GM23338 (cell line): ENCODE data around the gene MUC6. TPM values are rescaled to one million over a fixed set of nuclear protein-coding genes. Genes with fewer than 3 reads are reported as not detected.

Experiments used
- ATAC-seq: fragments of 200-7000 bp; cut with Tn5 transposase; 3 replicates; pipeline ENCODE4 v1.9.1; 2020
- DNase-seq: peaks from one replicate; pipeline ENCODE4 v3.0.0-alpha.2; 2015; ENCODE audit warnings: low spot score
- H2AFZ ChIP-seq: fragments of 200-600 bp; sonication (generic); 2 replicates; pipeline ENCODE4 v1.8.0; 2016; ENCODE audit warnings: antibody characterized with exemption, mild to moderate bottlenecking, moderate library complexity
- H3F3A ChIP-seq: fragments of 200-600 bp; sonication (generic); replicated peaks from 2 replicates; pipeline ENCODE4 v1.8.0; 2017; ENCODE audit warnings: antibody characterized with exemption, mixed run types, low read depth
- H3K27ac ChIP-seq: fragments of 200-600 bp; sonication (generic); 2 replicates; pipeline ENCODE4 v1.6.1; 2016; ENCODE audit warnings: low read depth
- H3K27me3 ChIP-seq: fragments of 200-600 bp; sonication (generic); 2 replicates; pipeline ENCODE4 v1.8.0; 2016; ENCODE audit warnings: mild to moderate bottlenecking, mixed run types, moderate library complexity; ENCODE audit not compliant: insufficient read depth
- H3K36me3 ChIP-seq: fragments of 200-600 bp; sonication (generic); 2 replicates; pipeline ENCODE4 v1.8.0; 2016; ENCODE audit warnings: mild to moderate bottlenecking; ENCODE audit not compliant: insufficient read depth
- H3K4me1 ChIP-seq: fragments of 200-600 bp; sonication (generic); 2 replicates; pipeline ENCODE4 v1.8.0; 2016; ENCODE audit warnings: mild to moderate bottlenecking, moderate library complexity; ENCODE audit not compliant: insufficient read depth
- H3K4me2 ChIP-seq: fragments of 200-600 bp; sonication (generic); 2 replicates; pipeline ENCODE4 v1.7.1; 2017; ENCODE audit warnings: mixed run types
- H3K4me3 ChIP-seq: fragments of 200-600 bp; sonication (generic); 2 replicates; pipeline ENCODE4 v1.6.1; 2016; ENCODE audit warnings: mixed run types
- H3K79me2 ChIP-seq: fragments of 200-600 bp; sonication (generic); replicated peaks from 2 replicates; pipeline ENCODE4 v1.8.0; 2017; ENCODE audit warnings: mild to moderate bottlenecking; ENCODE audit not compliant: insufficient read depth
- H3K9me2 ChIP-seq: fragments of 200-600 bp; sonication (generic); 2 replicates; pipeline ENCODE4 v1.8.0; 2017; ENCODE audit not compliant: insufficient read depth
- H4K20me1 ChIP-seq: fragments of 200-600 bp; sonication (generic); replicated peaks from 2 replicates; pipeline ENCODE4 v1.8.0; 2017; ENCODE audit warnings: mild to moderate bottlenecking; ENCODE audit not compliant: insufficient read depth
- H3K27ac Mint-ChIP-seq: 2 replicates; pipeline ENCODE4 v1.8.0; 2020; ENCODE audit warnings: inconsistent platforms, mild to moderate bottlenecking, moderate library complexity, mixed read lengths
- H3K27me3 Mint-ChIP-seq: 3 replicates; pipeline ENCODE4 v1.8.0; 2022; ENCODE audit warnings: low read depth, mild to moderate bottlenecking, moderate library complexity, mixed read lengths, inconsistent platforms; ENCODE audit not compliant: insufficient read depth, poor library complexity
- H3K36me3 Mint-ChIP-seq: 3 replicates; pipeline ENCODE4 v1.8.0; 2021; ENCODE audit warnings: low read depth, mild to moderate bottlenecking, inconsistent platforms, moderate library complexity, mixed read lengths
- H3K4me1 Mint-ChIP-seq: 3 replicates; pipeline ENCODE4 v1.8.0; 2020; ENCODE audit warnings: mild to moderate bottlenecking, inconsistent platforms, mixed read lengths
- H3K4me3 Mint-ChIP-seq: 3 replicates; pipeline ENCODE4 v1.8.0; 2021; ENCODE audit warnings: moderate library complexity, mild to moderate bottlenecking, inconsistent platforms, mixed read lengths
- H3K9me3 Mint-ChIP-seq: 3 replicates; pipeline ENCODE4 v1.8.0; 2020; ENCODE audit warnings: moderate library complexity, mild to moderate bottlenecking, inconsistent platforms, mixed read lengths
- CTCF ChIP-seq, 2 experiments: fragments of 200-600 bp in 1 of 2; sonication (generic) in 1 of 2; conservative IDR thresholded peaks; 2 replicates each; pipeline versions ENCODE4 v1.5.1 to v1.6.1; 2016 to 2017; ENCODE audit warnings: antibody characterized with exemption in 2 of 2, low read depth in 2 of 2, mild to moderate bottlenecking in 2 of 2, moderate library complexity in 1 of 2
- EZH2 ChIP-seq: fragments of 200-600 bp; sonication (generic); IDR thresholded peaks from one replicate; pipeline ENCODE4 v1.8.0; 2017; ENCODE audit warnings: antibody characterized with exemption, mild to moderate bottlenecking, low read depth; ENCODE audit not compliant: unreplicated experiment
- EZH2phosphoT487 ChIP-seq: fragments of 200-600 bp; sonication (generic); IDR thresholded peaks from one replicate; pipeline ENCODE4 v1.8.1; 2018; ENCODE audit warnings: antibody characterized with exemption; ENCODE audit not compliant: unreplicated experiment
- JUNB ChIP-seq: IDR thresholded peaks from one replicate; pipeline ENCODE4 v1.6.1; 2016; ENCODE audit warnings: antibody characterized with exemption; ENCODE audit not compliant: unreplicated experiment
- POLR2AphosphoS5 ChIP-seq: IDR thresholded peaks from 2 replicates; pipeline ENCODE4 v1.6.1; 2016; ENCODE audit warnings: antibody characterized with exemption, low read depth
- STAT1 ChIP-seq: IDR thresholded peaks from one replicate; pipeline ENCODE4 v1.6.1; 2016; ENCODE audit warnings: antibody characterized with exemption; ENCODE audit not compliant: unreplicated experiment
- ZNF114 ChIP-seq: fragments of 250-450 bp; sonication (Bioruptor Pico); IDR thresholded peaks from 2 replicates; pipeline ENCODE4 v1.5.0; 2020; ENCODE audit warnings: mild to moderate bottlenecking, moderate library complexity
- polyA plus RNA-seq: library from polyadenylated mRNA; unstranded; fragments of >200 nt; fragmentation: Nextera tagmentation; extraction: Ambion mirVana; gene quantifications from 2 replicates; pipeline ENCODE4 v1.2.1, GENCODE V29; 2016
- total RNA-seq: library from RNA; depleted of rRNA; stranded (reverse); fragments of >200 nt; shearing (Covaris generic); gene quantifications from 2 replicates; pipeline ENCODE4 v1.2.3, GENCODE V29; 2014
- TF ChIP-seq, protein P1 (sequence below): IDR thresholded peaks from one replicate; pipeline ENCODE4 v1.6.1; 2018; ENCODE audit warnings: antibody characterized with exemption; ENCODE audit not compliant: unreplicated experiment
- TF ChIP-seq, protein P2 (sequence below): fragments of 250-450 bp; sonication (Bioruptor Pico); IDR thresholded peaks from 2 replicates; pipeline ENCODE4 v1.5.0; 2020; ENCODE audit warnings: mild to moderate bottlenecking, moderate library complexity

The MUC6 gene
- total and polyA plus RNA-seq, 2 experiments from 2014 or later, result not detected

DNA sequence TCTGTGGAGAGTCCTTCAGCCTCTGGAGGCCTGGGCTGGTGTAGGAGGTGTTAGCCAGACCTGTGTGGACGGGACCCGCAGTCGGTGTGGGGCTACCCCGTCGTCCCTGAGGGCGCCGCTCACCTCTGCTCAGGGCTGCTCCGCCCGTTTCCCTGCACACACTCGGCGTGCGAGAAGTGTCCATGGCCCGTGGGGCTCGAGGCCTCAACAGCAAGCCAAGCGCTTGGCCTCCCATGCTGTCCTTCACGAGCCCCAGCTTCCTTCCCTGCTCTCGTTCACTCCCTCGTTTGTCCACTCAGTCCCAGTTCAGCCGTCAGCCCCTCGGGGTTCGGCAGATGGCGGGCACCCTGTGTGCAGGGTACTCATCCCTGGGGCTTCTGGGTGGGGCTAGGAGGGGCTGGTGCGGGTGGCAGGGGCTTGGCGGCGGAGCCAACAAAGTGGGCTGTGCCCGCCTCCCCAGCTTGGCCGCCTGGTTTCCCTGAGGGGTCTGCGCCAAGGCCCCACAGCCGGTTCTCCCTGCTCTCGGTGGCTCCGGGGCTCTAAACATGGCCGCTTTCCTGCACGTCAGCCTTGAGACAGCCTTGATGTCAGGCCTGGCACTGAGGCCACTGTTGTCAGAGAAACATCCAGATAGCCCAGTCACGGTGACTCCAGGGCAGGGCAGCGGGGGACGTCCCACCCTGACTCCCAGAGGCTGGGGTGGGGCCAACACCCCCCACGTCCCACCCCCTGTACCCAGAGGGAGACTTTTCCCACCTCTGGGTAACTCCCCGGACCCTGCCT lies 3.3 kb downstream of the MUC6 start:
- Histone ChIP-seq H3K4me1 (no peaks in the 10 kb centered on the region), H3K27ac (no peak overlapping the region), H3K27me3 (no peaks in the 10 kb centered on the region), H4K20me1 (no peaks in the 10 kb centered on the region), H3F3A (no peaks in the 10 kb centered on the region), H3K36me3 (no peaks in the 10 kb centered on the region), H3K4me3 (no peak overlapping the region), H2AFZ (no peak overlapping the region), H3K4me2 (no peak overlapping the region), H3K9me2 (no peaks in the 10 kb centered on the region), H3K79me2 (no peaks in the 10 kb centered on the region)
- no peaks in the 10 kb centered on the region for H3K4me1 Mint-ChIP-seq
- no peak overlapping the region for H3K27ac Mint-ChIP-seq
- no peaks in the 10 kb centered on the region for H3K9me3 Mint-ChIP-seq
- peaks cover 15% of the 10 kb centered on the region for H3K27me3 Mint-ChIP-seq
- DNase-seq (no peak), ATAC-seq (no peak)
- no peaks in the 10 kb centered on the region; the same call in 2 of the 3 replicates for H3K36me3 Mint-ChIP-seq
- no peak for TF ChIP-seq STAT1
- no peak for TF ChIP-seq POLR2AphosphoS5
- no peak for TF ChIP-seq EZH2
- no peak for TF ChIP-seq CTCF (conservative IDR thresholded peaks at IDR 0.05; ENCODE audit: low read depth in 2 of 2)
- no peak for TF ChIP-seq ZNF114
- TF ChIP-seq, protein P1, sequence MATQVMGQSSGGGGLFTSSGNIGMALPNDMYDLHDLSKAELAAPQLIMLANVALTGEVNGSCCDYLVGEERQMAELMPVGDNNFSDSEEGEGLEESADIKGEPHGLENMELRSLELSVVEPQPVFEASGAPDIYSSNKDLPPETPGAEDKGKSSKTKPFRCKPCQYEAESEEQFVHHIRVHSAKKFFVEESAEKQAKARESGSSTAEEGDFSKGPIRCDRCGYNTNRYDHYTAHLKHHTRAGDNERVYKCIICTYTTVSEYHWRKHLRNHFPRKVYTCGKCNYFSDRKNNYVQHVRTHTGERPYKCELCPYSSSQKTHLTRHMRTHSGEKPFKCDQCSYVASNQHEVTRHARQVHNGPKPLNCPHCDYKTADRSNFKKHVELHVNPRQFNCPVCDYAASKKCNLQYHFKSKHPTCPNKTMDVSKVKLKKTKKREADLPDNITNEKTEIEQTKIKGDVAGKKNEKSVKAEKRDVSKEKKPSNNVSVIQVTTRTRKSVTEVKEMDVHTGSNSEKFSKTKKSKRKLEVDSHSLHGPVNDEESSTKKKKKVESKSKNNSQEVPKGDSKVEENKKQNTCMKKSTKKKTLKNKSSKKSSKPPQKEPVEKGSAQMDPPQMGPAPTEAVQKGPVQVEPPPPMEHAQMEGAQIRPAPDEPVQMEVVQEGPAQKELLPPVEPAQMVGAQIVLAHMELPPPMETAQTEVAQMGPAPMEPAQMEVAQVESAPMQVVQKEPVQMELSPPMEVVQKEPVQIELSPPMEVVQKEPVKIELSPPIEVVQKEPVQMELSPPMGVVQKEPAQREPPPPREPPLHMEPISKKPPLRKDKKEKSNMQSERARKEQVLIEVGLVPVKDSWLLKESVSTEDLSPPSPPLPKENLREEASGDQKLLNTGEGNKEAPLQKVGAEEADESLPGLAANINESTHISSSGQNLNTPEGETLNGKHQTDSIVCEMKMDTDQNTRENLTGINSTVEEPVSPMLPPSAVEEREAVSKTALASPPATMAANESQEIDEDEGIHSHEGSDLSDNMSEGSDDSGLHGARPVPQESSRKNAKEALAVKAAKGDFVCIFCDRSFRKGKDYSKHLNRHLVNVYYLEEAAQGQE, result no peak
- no peak overlapping the region for H3K4me3 Mint-ChIP-seq

- Mint-ChIP-seq H3K36me3 (no peaks in the 10 kb centered on the region; the same call in 2 of the 3 replicates), H3K27ac (no peak overlapping the region), H3K27me3 (peaks cover 15% of the 10 kb centered on the region), H3K4me1 (no peaks in the 10 kb centered on the region), H3K4me3 (no peak overlapping the region), H3K9me3 (no peaks in the 10 kb centered on the region)
- H3K4me2 ChIP-seq, result no peak overlapping the region
- DNase-seq, result no peak
- H3K27ac ChIP-seq, result no peak overlapping the region
- H3K4me3 ChIP-seq, result no peak overlapping the region
- H3K4me1 ChIP-seq, result no peaks in the 10 kb centered on the region
- H4K20me1 ChIP-seq, result no peaks in the 10 kb centered on the region
- H3K9me2 ChIP-seq, result no peaks in the 10 kb centered on the region
- H3K79me2 ChIP-seq, result no peaks in the 10 kb centered on the region
- no peak overlapping the region for H2AFZ ChIP-seq
- no peaks in the 10 kb centered on the region for H3K36me3 ChIP-seq
- H3K27me3 ChIP-seq, result no peaks in the 10 kb centered on the region
- H3F3A ChIP-seq, result no peaks in the 10 kb centered on the region
- no peak for ATAC-seq
- TF ChIP-seq, protein P2, sequence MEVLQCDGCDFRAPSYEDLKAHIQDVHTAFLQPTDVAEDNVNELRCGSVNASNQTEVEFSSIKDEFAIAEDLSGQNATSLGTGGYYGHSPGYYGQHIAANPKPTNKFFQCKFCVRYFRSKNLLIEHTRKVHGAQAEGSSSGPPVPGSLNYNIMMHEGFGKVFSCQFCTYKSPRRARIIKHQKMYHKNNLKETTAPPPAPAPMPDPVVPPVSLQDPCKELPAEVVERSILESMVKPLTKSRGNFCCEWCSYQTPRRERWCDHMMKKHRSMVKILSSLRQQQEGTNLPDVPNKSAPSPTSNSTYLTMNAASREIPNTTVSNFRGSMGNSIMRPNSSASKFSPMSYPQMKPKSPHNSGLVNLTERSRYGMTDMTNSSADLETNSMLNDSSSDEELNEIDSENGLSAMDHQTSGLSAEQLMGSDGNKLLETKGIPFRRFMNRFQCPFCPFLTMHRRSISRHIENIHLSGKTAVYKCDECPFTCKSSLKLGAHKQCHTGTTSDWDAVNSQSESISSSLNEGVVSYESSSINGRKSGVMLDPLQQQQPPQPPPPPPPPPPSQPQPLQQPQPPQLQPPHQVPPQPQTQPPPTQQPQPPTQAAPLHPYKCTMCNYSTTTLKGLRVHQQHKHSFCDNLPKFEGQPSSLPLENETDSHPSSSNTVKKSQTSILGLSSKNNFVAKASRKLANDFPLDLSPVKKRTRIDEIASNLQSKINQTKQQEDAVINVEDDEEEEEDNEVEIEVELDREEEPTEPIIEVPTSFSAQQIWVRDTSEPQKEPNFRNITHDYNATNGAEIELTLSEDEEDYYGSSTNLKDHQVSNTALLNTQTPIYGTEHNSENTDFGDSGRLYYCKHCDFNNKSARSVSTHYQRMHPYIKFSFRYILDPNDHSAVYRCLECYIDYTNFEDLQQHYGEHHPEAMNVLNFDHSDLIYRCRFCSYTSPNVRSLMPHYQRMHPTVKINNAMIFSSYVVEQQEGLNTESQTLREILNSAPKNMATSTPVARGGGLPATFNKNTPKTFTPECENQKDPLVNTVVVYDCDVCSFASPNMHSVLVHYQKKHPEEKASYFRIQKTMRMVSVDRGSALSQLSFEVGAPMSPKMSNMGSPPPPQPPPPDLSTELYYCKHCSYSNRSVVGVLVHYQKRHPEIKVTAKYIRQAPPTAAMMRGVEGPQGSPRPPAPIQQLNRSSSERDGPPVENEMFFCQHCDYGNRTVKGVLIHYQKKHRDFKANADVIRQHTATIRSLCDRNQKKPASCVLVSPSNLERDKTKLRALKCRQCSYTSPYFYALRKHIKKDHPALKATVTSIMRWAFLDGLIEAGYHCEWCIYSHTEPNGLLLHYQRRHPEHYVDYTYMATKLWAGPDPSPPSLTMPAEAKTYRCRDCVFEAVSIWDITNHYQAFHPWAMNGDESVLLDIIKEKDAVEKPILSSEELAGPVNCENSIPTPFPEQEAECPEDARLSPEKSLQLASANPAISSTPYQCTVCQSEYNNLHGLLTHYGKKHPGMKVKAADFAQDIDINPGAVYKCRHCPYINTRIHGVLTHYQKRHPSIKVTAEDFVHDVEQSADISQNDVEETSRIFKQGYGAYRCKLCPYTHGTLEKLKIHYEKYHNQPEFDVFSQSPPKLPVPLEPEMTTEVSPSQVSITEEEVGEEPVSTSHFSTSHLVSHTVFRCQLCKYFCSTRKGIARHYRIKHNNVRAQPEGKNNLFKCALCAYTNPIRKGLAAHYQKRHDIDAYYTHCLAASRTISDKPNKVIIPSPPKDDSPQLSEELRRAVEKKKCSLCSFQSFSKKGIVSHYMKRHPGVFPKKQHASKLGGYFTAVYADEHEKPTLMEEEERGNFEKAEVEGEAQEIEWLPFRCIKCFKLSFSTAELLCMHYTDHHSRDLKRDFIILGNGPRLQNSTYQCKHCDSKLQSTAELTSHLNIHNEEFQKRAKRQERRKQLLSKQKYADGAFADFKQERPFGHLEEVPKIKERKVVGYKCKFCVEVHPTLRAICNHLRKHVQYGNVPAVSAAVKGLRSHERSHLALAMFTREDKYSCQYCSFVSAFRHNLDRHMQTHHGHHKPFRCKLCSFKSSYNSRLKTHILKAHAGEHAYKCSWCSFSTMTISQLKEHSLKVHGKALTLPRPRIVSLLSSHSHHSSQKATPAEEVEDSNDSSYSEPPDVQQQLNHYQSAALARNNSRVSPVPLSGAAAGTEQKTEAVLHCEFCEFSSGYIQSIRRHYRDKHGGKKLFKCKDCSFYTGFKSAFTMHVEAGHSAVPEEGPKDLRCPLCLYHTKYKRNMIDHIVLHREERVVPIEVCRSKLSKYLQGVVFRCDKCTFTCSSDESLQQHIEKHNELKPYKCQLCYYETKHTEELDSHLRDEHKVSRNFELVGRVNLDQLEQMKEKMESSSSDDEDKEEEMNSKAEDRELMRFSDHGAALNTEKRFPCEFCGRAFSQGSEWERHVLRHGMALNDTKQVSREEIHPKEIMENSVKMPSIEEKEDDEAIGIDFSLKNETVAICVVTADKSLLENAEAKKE, result no peak
- TF ChIP-seq STAT1 (no peak), EZH2phosphoT487 (no peak), JUNB (no peak)
Measured at GRCh38 chr11:1032310-1032891, 4.1 kb downstream of the MUC6 start.
